WTC11 (cell line): ENCODE measurements around the gene MED15. TPM values are rescaled to one million over a fixed set of nuclear protein-coding genes. Genes with fewer than 3 reads are reported as not detected.

Experiments
- ATAC-seq: fragments of 200-7000 bp; cut with Tn5 transposase; 2 replicates; pipeline ENCODE4 v1.10.0; 2021; ENCODE audit warnings: mild to moderate bottlenecking, moderate library complexity
- CTCF ChIA-PET: fragments of 300-600 bp; sonication (Branson Sonifier 250); formaldehyde crosslinking; loops from one replicate; lab custom pipeline; 2021; ENCODE audit warnings: antibody characterized with exemption; lab: Charles Lee
- POLR2A ChIA-PET: fragments of 350-600 bp; sonication (Branson Sonifier 250); formaldehyde crosslinking; loops from one replicate; lab custom pipeline; 2021; ENCODE audit warnings: antibody characterized with exemption; lab: Charles Lee
- DNase-seq: peaks from one replicate; pipeline ENCODE4 v3.0.0; 2021; ENCODE audit warnings: low spot score
- H3K27ac Mint-ChIP-seq: 2 replicates; pipeline ENCODE4 v1.8.0; 2021; ENCODE audit warnings: mixed read lengths
- H3K27me3 Mint-ChIP-seq: 2 replicates; pipeline ENCODE4 v1.8.0; 2021; ENCODE audit warnings: low read depth, mild to moderate bottlenecking, moderate library complexity, mixed read lengths
- H3K36me3 Mint-ChIP-seq: 2 replicates; pipeline ENCODE4 v1.8.0; 2021; ENCODE audit warnings: mixed read lengths
- H3K4me1 Mint-ChIP-seq: 2 replicates; pipeline ENCODE4 v1.8.0; 2022; ENCODE audit warnings: mixed read lengths
- H3K4me3 Mint-ChIP-seq: 2 replicates; pipeline ENCODE4 v1.8.0; 2021; ENCODE audit warnings: mild to moderate bottlenecking, moderate library complexity, mixed read lengths
- H3K9me3 Mint-ChIP-seq: 2 replicates; pipeline ENCODE4 v1.8.0; 2021; ENCODE audit warnings: mixed read lengths
- ELF4 ChIP-seq: sonication (generic); formaldehyde crosslinking; IDR thresholded peaks from 2 replicates; pipeline ENCODE4 v1.8.1; 2022; ENCODE audit warnings: low read depth, mild to moderate bottlenecking, moderate library complexity, missing genetic modification reagents
- ESRRA ChIP-seq: sonication (generic); formaldehyde crosslinking; IDR thresholded peaks from 2 replicates; pipeline ENCODE4 v1.8.1; 2022; ENCODE audit warnings: mild to moderate bottlenecking, missing genetic modification reagents, borderline replicate concordance
- JAZF1 ChIP-seq: fragments of 250-450 bp; sonication (Bioruptor Pico); IDR thresholded peaks from 2 replicates; pipeline ENCODE4 v1.9.0; 2021; ENCODE audit warnings: moderate library complexity, mild to moderate bottlenecking, inconsistent platforms
- JUN ChIP-seq: sonication (generic); formaldehyde crosslinking; IDR thresholded peaks from 2 replicates; pipeline ENCODE4 v1.8.0; 2023; ENCODE audit warnings: mild to moderate bottlenecking, missing genetic modification reagents
- NFE2L1 ChIP-seq: sonication (generic); formaldehyde crosslinking; IDR thresholded peaks from 2 replicates; pipeline ENCODE4 v1.8.1; 2023; ENCODE audit warnings: missing genetic modification reagents
- PRRX2 ChIP-seq: fragments of 250-450 bp; sonication (Bioruptor Pico); IDR thresholded peaks from 2 replicates; pipeline ENCODE4 v1.8.0; 2021; ENCODE audit warnings: mild to moderate bottlenecking
- RELA ChIP-seq: sonication (generic); formaldehyde crosslinking; IDR thresholded peaks from 2 replicates; pipeline ENCODE4 v1.8.1; 2022; ENCODE audit warnings: missing genetic modification reagents, mild to moderate bottlenecking, borderline replicate concordance
- SMAD3 ChIP-seq: sonication (generic); formaldehyde crosslinking; IDR thresholded peaks from 2 replicates; pipeline ENCODE4 v1.8.0; 2022; ENCODE audit warnings: missing genetic modification reagents, mild to moderate bottlenecking, borderline replicate concordance
- SP1 ChIP-seq: sonication (generic); formaldehyde crosslinking; conservative IDR thresholded peaks from 2 replicates; pipeline ENCODE4 v1.8.1; 2022; ENCODE audit warnings: missing genetic modification reagents
- TEAD1 ChIP-seq: sonication (generic); formaldehyde crosslinking; IDR thresholded peaks from 2 replicates; pipeline ENCODE4 v1.8.0; 2022; ENCODE audit warnings: mild to moderate bottlenecking, missing genetic modification reagents
- total RNA-seq: library from RNA; stranded (reverse); gene quantifications from 3 replicates; pipeline ENCODE4 v1.2.3, GENCODE V29; 2021
- TF ChIP-seq, protein P1 (sequence below): sonication (generic); formaldehyde crosslinking; IDR thresholded peaks from 2 replicates; pipeline ENCODE4 v1.8.0; 2023; ENCODE audit warnings: missing genetic modification reagents, mild to moderate bottlenecking, borderline replicate concordance
- TF ChIP-seq, protein P2 (sequence below): fragments of 250-450 bp; sonication (Bioruptor Pico); IDR thresholded peaks from 2 replicates; pipeline ENCODE4 v2.1.2; 2022; ENCODE audit warnings: mild to moderate bottlenecking, moderate library complexity
- TF ChIP-seq, protein P3 (sequence below): sonication (generic); formaldehyde crosslinking; IDR thresholded peaks from 2 replicates; pipeline ENCODE4 v1.8.0; 2023; ENCODE audit warnings: missing genetic modification reagents
- TF ChIP-seq, protein P4 (sequence below): fragments of 250-450 bp; sonication (Bioruptor Pico); IDR thresholded peaks from 2 replicates; pipeline ENCODE4 v1.9.0; 2021; ENCODE audit warnings: mild to moderate bottlenecking, borderline replicate concordance
- TF ChIP-seq, protein P5 (sequence below): sonication (generic); formaldehyde crosslinking; conservative IDR thresholded peaks from 2 replicates; pipeline ENCODE4 v1.8.1; 2023; ENCODE audit warnings: mild to moderate bottlenecking, low read depth, missing genetic modification reagents, moderate library complexity

Gene MED15
- total RNA-seq, 1 experiment from 2014 or later, result 67.7 TPM

DNA sequence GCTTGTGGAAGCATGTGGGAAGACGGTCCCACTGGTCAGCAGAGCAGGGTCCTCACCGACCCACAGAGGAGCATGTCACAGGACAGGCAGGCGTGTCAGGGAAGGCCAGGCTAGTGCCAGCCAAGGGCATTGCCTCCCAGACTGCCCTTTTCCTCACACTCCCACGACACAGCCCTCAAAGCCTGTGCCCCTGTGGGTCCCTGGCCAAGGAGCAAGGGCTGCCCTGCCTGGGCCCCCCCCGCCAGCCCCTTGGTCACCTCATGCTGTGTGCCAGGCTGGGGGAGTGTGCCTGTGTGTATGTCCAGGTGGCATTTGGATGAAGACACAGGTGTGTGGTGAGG lies 74.7 kb downstream of the MED15 start:
- no peaks in the 10 kb centered on the region for H3K27me3 Mint-ChIP-seq
- CTCF ChIA-PET, result interaction anchor here (1.0 to 2.5 kb wide), 4 partner anchors 11 to 164 kb away, joined by 5 to 13 read pairs (median 10); no protein-coding TSS in a partner anchor
- H3K4me3 Mint-ChIP-seq, result no peak overlapping the region

DNA sequence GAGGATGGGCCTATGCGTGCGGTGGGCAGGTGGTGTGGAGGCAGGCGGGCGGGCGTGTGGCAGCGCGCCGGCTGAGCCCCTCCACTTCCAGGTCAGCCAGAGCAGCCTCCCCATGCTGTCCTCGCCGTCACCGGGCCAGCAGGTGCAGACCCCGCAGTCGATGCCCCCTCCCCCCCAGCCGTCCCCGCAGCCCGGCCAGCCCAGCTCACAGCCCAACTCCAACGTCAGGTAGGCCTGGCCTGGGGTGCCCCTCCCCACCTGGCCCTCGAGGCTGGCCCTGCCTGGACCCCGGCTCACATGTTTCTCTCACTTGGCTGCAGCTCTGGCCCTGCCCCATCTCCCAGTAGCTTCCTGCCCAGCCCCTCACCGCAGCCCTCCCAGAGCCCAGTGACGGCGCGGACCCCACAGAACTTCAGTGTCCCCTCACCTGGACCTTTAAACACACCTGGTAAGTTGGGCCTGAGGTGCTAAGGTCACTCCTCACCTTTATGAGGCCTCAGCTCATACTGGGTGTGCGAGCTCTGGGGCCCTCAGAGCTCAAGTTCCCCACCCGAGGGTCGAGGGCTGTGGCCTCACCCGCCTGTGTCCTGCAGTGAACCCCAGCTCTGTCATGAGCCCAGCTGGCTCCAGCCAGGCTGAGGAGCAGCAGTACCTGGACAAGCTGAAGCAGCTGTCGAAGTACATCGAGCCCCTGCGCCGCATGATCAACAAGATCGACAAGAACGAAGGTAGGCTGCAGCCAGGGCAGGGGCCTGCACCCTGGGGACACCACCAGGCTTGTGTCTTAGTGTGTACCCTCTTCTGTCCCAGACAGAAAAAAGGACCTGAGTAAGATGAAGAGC lies 75.3 kb downstream of the MED15 start:
- Mint-ChIP-seq H3K36me3 (peaks cover 7% of the 10 kb centered on the region; the same call in 1 of the 2 replicates), H3K4me1 (no peaks in the 10 kb centered on the region), H3K27ac (no peak overlapping the region), H3K27me3 (no peaks in the 10 kb centered on the region), H3K4me3 (no peak overlapping the region), H3K9me3 (no peaks in the 10 kb centered on the region)
- ATAC-seq (no peak), DNase-seq (no peak)
- ChIA-PET CTCF (interaction anchor here (1.8 to 2.5 kb wide), 6 partner anchors 9 to 165 kb away, joined by 7 to 17 read pairs (median 10); no protein-coding TSS in a partner anchor), POLR2A (no interaction called here)
- TF ChIP-seq, protein P1, sequence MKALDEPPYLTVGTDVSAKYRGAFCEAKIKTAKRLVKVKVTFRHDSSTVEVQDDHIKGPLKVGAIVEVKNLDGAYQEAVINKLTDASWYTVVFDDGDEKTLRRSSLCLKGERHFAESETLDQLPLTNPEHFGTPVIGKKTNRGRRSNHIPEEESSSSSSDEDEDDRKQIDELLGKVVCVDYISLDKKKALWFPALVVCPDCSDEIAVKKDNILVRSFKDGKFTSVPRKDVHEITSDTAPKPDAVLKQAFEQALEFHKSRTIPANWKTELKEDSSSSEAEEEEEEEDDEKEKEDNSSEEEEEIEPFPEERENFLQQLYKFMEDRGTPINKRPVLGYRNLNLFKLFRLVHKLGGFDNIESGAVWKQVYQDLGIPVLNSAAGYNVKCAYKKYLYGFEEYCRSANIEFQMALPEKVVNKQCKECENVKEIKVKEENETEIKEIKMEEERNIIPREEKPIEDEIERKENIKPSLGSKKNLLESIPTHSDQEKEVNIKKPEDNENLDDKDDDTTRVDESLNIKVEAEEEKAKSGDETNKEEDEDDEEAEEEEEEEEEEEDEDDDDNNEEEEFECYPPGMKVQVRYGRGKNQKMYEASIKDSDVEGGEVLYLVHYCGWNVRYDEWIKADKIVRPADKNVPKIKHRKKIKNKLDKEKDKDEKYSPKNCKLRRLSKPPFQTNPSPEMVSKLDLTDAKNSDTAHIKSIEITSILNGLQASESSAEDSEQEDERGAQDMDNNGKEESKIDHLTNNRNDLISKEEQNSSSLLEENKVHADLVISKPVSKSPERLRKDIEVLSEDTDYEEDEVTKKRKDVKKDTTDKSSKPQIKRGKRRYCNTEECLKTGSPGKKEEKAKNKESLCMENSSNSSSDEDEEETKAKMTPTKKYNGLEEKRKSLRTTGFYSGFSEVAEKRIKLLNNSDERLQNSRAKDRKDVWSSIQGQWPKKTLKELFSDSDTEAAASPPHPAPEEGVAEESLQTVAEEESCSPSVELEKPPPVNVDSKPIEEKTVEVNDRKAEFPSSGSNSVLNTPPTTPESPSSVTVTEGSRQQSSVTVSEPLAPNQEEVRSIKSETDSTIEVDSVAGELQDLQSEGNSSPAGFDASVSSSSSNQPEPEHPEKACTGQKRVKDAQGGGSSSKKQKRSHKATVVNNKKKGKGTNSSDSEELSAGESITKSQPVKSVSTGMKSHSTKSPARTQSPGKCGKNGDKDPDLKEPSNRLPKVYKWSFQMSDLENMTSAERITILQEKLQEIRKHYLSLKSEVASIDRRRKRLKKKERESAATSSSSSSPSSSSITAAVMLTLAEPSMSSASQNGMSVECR, result no peak
- no peak for TF ChIP-seq RELA (CRISPR knock-in tag)
- TF ChIP-seq, protein P2, sequence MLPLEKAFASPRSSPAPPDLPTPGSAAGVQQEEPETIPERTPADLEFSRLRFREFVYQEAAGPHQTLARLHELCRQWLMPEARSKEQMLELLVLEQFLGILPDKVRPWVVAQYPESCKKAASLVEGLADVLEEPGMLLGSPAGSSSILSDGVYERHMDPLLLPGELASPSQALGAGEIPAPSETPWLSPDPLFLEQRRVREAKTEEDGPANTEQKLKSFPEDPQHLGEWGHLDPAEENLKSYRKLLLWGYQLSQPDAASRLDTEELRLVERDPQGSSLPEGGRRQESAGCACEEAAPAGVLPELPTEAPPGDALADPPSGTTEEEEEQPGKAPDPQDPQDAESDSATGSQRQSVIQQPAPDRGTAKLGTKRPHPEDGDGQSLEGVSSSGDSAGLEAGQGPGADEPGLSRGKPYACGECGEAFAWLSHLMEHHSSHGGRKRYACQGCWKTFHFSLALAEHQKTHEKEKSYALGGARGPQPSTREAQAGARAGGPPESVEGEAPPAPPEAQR (CRISPR knock-in tag), result no peak
- TF ChIP-seq ELF4 (CRISPR knock-in tag), result no peak
- TF ChIP-seq TEAD1, result no peak
- no peak for TF ChIP-seq NFE2L1 (CRISPR knock-in tag)
- no peak for TF ChIP-seq JAZF1 (CRISPR knock-in tag)
- TF ChIP-seq SMAD3, result no peak

More for the DNA sequence above, 74.7 kb downstream of the MED15 start:
- no peak for TF ChIP-seq SMAD3
- TF ChIP-seq, protein P3, sequence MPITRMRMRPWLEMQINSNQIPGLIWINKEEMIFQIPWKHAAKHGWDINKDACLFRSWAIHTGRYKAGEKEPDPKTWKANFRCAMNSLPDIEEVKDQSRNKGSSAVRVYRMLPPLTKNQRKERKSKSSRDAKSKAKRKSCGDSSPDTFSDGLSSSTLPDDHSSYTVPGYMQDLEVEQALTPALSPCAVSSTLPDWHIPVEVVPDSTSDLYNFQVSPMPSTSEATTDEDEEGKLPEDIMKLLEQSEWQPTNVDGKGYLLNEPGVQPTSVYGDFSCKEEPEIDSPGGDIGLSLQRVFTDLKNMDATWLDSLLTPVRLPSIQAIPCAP, result no peak
- TF ChIP-seq, protein P4, sequence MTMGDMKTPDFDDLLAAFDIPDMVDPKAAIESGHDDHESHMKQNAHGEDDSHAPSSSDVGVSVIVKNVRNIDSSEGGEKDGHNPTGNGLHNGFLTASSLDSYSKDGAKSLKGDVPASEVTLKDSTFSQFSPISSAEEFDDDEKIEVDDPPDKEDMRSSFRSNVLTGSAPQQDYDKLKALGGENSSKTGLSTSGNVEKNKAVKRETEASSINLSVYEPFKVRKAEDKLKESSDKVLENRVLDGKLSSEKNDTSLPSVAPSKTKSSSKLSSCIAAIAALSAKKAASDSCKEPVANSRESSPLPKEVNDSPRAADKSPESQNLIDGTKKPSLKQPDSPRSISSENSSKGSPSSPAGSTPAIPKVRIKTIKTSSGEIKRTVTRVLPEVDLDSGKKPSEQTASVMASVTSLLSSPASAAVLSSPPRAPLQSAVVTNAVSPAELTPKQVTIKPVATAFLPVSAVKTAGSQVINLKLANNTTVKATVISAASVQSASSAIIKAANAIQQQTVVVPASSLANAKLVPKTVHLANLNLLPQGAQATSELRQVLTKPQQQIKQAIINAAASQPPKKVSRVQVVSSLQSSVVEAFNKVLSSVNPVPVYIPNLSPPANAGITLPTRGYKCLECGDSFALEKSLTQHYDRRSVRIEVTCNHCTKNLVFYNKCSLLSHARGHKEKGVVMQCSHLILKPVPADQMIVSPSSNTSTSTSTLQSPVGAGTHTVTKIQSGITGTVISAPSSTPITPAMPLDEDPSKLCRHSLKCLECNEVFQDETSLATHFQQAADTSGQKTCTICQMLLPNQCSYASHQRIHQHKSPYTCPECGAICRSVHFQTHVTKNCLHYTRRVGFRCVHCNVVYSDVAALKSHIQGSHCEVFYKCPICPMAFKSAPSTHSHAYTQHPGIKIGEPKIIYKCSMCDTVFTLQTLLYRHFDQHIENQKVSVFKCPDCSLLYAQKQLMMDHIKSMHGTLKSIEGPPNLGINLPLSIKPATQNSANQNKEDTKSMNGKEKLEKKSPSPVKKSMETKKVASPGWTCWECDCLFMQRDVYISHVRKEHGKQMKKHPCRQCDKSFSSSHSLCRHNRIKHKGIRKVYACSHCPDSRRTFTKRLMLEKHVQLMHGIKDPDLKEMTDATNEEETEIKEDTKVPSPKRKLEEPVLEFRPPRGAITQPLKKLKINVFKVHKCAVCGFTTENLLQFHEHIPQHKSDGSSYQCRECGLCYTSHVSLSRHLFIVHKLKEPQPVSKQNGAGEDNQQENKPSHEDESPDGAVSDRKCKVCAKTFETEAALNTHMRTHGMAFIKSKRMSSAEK (CRISPR knock-in tag), result no peak
- TF ChIP-seq, protein P5, sequence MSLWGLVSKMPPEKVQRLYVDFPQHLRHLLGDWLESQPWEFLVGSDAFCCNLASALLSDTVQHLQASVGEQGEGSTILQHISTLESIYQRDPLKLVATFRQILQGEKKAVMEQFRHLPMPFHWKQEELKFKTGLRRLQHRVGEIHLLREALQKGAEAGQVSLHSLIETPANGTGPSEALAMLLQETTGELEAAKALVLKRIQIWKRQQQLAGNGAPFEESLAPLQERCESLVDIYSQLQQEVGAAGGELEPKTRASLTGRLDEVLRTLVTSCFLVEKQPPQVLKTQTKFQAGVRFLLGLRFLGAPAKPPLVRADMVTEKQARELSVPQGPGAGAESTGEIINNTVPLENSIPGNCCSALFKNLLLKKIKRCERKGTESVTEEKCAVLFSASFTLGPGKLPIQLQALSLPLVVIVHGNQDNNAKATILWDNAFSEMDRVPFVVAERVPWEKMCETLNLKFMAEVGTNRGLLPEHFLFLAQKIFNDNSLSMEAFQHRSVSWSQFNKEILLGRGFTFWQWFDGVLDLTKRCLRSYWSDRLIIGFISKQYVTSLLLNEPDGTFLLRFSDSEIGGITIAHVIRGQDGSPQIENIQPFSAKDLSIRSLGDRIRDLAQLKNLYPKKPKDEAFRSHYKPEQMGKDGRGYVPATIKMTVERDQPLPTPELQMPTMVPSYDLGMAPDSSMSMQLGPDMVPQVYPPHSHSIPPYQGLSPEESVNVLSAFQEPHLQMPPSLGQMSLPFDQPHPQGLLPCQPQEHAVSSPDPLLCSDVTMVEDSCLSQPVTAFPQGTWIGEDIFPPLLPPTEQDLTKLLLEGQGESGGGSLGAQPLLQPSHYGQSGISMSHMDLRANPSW, result no peak
- no peak for TF ChIP-seq ESRRA (CRISPR knock-in tag)
- no peak for TF ChIP-seq JUN (CRISPR knock-in tag)
- TF ChIP-seq SP1 (CRISPR knock-in tag), result no peak
- no peak for TF ChIP-seq PRRX2 (CRISPR knock-in tag)
- TF ChIP-seq, protein P2 (CRISPR knock-in tag), result no peak
- H3K9me3 Mint-ChIP-seq, result no peaks in the 10 kb centered on the region
- H3K36me3 Mint-ChIP-seq, result peaks cover 10% of the 10 kb centered on the region; the same call in 1 of the 2 replicates
- DNase-seq (no peak), ATAC-seq (no peak)
- H3K27ac Mint-ChIP-seq, result no peak overlapping the region
- no peaks in the 10 kb centered on the region for H3K4me1 Mint-ChIP-seq
- POLR2A ChIA-PET, result interaction anchor here (0.6 kb wide), 1 partner anchor 76 kb away, joined by 6 read pairs; no protein-coding TSS in a partner anchor
